B cell (primary cell): ENCODE results near the gene CDKL4. TPM values are rescaled to one million over a fixed set of nuclear protein-coding genes. Genes with fewer than 3 reads are reported as not detected.

Experiments
- ATAC-seq: fragments of 200-7000 bp; cut with Tn5 transposase; one replicate; pipeline ENCODE4 v1.10.0; 2021; ENCODE audit warnings: low read depth, mild to moderate bottlenecking, moderate number of reproducible peaks, moderate library complexity
- CTCF ChIA-PET: fragments of 350-600 bp; sonication (Branson Sonifier 250); formaldehyde crosslinking; loops from one replicate; lab custom pipeline; 2021; ENCODE audit warnings: antibody characterized with exemption, inconsistent platforms; lab: Charles Lee
- POLR2A ChIA-PET: fragments of 350-600 bp; sonication (Branson Sonifier 250); formaldehyde crosslinking; loops from one replicate; lab custom pipeline; 2021; ENCODE audit warnings: antibody characterized with exemption; lab: Charles Lee
- DNase-seq: peaks from one replicate; pipeline ENCODE4 v3.0.0; 2013
- H2AFZ ChIP-seq: 2 replicates; pipeline ENCODE4 v1.6.1; 2012; ENCODE audit warnings: mild to moderate bottlenecking, low read depth, low read length; ENCODE audit not compliant: insufficient read depth, poor library complexity, severe bottlenecking
- H3K27ac ChIP-seq, 2 donors: 1 replicate in 1 of 2; 2 replicates in 1 of 2; pipeline ENCODE4 v1.5.1; 2012 to 2013; ENCODE audit warnings: low read length in 2 of 2, mild to moderate bottlenecking in 2 of 2, moderate library complexity in 1 of 2
- H3K27me3 ChIP-seq, 4 experiments: fragments of 200-600 bp in 1 of 4; sonication (generic) in 1 of 4; replicated peaks in 1 of 4; 1 replicate in 2 of 4; 2 replicates in 2 of 4; pipeline versions ENCODE4 v1.6.1 to v1.7.0; 2013 to 2016; ENCODE audit warnings: low read length in 3 of 4, mild to moderate bottlenecking in 2 of 4, mixed read lengths in 1 of 4, moderate library complexity in 1 of 4; ENCODE audit not compliant: insufficient read depth in 4 of 4, control insufficient read depth in 3 of 4; ENCODE audit errors: control extremely low read depth in 1 of 4
- H3K36me3 ChIP-seq, 2 experiments: replicated peaks in 1 of 2; 1 replicate in 1 of 2; 2 replicates in 1 of 2; pipeline versions ENCODE4 v1.6.1 to v1.7.1; 2013; ENCODE audit warnings: low read length in 1 of 2; ENCODE audit not compliant: insufficient read depth in 2 of 2, control insufficient read depth in 1 of 2; ENCODE audit errors: control extremely low read depth in 1 of 2, extremely low read depth in 1 of 2
- H3K4me1 ChIP-seq, 2 donors: fragments of 200-600 bp in 1 of 2; sonication (generic) in 1 of 2; 1 replicate in 1 of 2; 2 replicates in 1 of 2; pipeline versions ENCODE4 v1.5.1 to v1.6.1; 2013 to 2017; ENCODE audit warnings: low read length in 2 of 2; ENCODE audit not compliant: control insufficient read depth in 2 of 2, insufficient read depth in 2 of 2
- H3K4me2 ChIP-seq: replicated peaks from 2 replicates; pipeline ENCODE3; 2012; ENCODE audit warnings: mild to moderate bottlenecking, low read depth, low read length; ENCODE audit not compliant: poor library complexity, severe bottlenecking
- H3K4me3 ChIP-seq, 5 experiments: fragments of 200-600 bp in 1 of 5; sonication (generic) in 1 of 5; 1 replicate in 3 of 5; 2 replicates in 2 of 5; pipeline versions ENCODE4 v1.5.1 to v1.7.0; 2011 to 2016; ENCODE audit warnings: low read length in 4 of 5, mild to moderate bottlenecking in 4 of 5, low read depth in 2 of 5, control low read depth in 1 of 5, moderate library complexity in 1 of 5; ENCODE audit not compliant: insufficient read depth in 1 of 5; ENCODE audit errors: control extremely low read depth in 1 of 5, extremely low read depth in 1 of 5
- H3K79me2 ChIP-seq: fragments of 200-600 bp; sonication (generic); one replicate; pipeline ENCODE4 v1.6.0; 2016; ENCODE audit warnings: low read length; ENCODE audit not compliant: control insufficient read depth, insufficient read depth
- H3K9ac ChIP-seq: fragments of 200-600 bp; sonication (generic); 2 replicates; pipeline ENCODE4 v1.6.1; 2017; ENCODE audit warnings: mild to moderate bottlenecking, low read length, moderate library complexity
- H3K9me3 ChIP-seq, 3 donors: one replicate each; pipeline versions ENCODE4 v1.6.1 to v1.7.1; 2013; ENCODE audit warnings: low read length in 2 of 3; ENCODE audit not compliant: control insufficient read depth in 2 of 3, insufficient read depth in 1 of 3; ENCODE audit errors: control extremely low read depth in 1 of 3
- H4K20me1 ChIP-seq: 2 replicates; pipeline ENCODE4 v1.6.0; 2012; ENCODE audit warnings: mild to moderate bottlenecking, low read length; ENCODE audit not compliant: insufficient read depth, control insufficient read depth, poor library complexity, severe bottlenecking
- H3K27ac Mint-ChIP-seq: one replicate; pipeline ENCODE4 v1.8.0; 2021; ENCODE audit warnings: mixed read lengths
- H3K27me3 Mint-ChIP-seq: one replicate; pipeline ENCODE4 v1.8.0; 2021; ENCODE audit warnings: mixed read lengths
- H3K4me1 Mint-ChIP-seq: one replicate; pipeline ENCODE4 v1.8.0; 2021; ENCODE audit warnings: mixed read lengths
- H3K4me3 Mint-ChIP-seq: one replicate; pipeline ENCODE4 v1.8.0; 2021; ENCODE audit warnings: mixed read lengths
- H3K9me3 Mint-ChIP-seq: one replicate; pipeline ENCODE4 v1.8.0; 2022; ENCODE audit warnings: mixed read lengths; ENCODE audit not compliant: insufficient read depth
- CTCF ChIP-seq: fragments of 200-600 bp; IDR thresholded peaks from one replicate; pipeline ENCODE4 v1.8.0; 2022; ENCODE audit warnings: antibody characterized with exemption, mild to moderate bottlenecking
- EZH2 ChIP-seq: IDR thresholded peaks from 2 replicates; pipeline ENCODE4 v1.6.1; 2012; ENCODE audit warnings: borderline replicate concordance, low read depth, mild to moderate bottlenecking, moderate library complexity, low read length; ENCODE audit not compliant: insufficient read depth, poor library complexity, severe bottlenecking
- WGBS: methylation state at CpG from one replicate; pipeline ENCODE4 v1.1.5; 2013; ENCODE audit warnings: missing lambda C conversion rate; ENCODE audit not compliant: insufficient coverage; 5-methylcytosine and 5-hydroxymethylcytosine counted together
- intact Hi-C: fragments of 100-400 bp; cut with micrococcal nuclease; formaldehyde crosslinking; loops from one replicate; pipeline ENCODE4 v1.10.0; 2022
- polyA plus RNA-seq: library from polyadenylated mRNA; depleted of rRNA; stranded (reverse); fragments of >200 nt; gene quantifications from 2 replicates; pipeline ENCODE4 v1.2.3, GENCODE V29; 2012
- total RNA-seq, 2 donors: library from RNA; stranded (reverse); fragments of 120-200 nt in 1 of 2; gene quantifications; 1 replicate in 1 of 2; 2 replicates in 1 of 2; pipeline versions ENCODE4 v1.2.3 to v1.2.4, GENCODE V29; 2013 to 2022

The CDKL4 gene
- total and polyA plus RNA-seq, 2 donors (not counting 1 experiment from before 2014, with no cell fraction given) = not detected

GRCh38 chr2:39194686-39195085, 49.1 kb downstream of the CDKL4 start:
- Histone ChIP-seq H2AFZ (no peak overlapping the region), H3K4me1 (no peaks in the 10 kb centered on the region), H3K36me3 (no peaks in the 10 kb centered on the region), H3K27ac (no peak overlapping the region), H4K20me1 (no peaks in the 10 kb centered on the region), H3K9ac (no peak overlapping the region), H3K4me2 (no peak overlapping the region), H3K4me3 (no peak overlapping the region), H3K27me3 (peaks cover 0 to 3% (median 0%) of the 10 kb centered on the region in 4 experiments), H3K79me2 (no peaks in the 10 kb centered on the region), H3K9me3 (peaks cover 2 to 13% (median 4%) of the 10 kb centered on the region in 3 donors)
- peaks cover 1% of the 10 kb centered on the region for H3K9me3 Mint-ChIP-seq
- POLR2A ChIA-PET = no interaction called here
- intact Hi-C loops = no loop called here
- ATAC-seq (no peak), DNase-seq (no peak)
- CTCF ChIA-PET = no interaction called here
- H3K27me3 Mint-ChIP-seq = no peaks in the 10 kb centered on the region
- H3K4me1 Mint-ChIP-seq = no peaks in the 10 kb centered on the region
- no peak overlapping the region for H3K4me3 Mint-ChIP-seq
- no peak for TF ChIP-seq EZH2
- TF ChIP-seq CTCF = no peak
- no peak overlapping the region for H3K27ac Mint-ChIP-seq
- WGBS = 100% methylated on average over 1 of the region's 3 CpGs

- ChIA-PET POLR2A (no interaction called here), CTCF (no interaction called here)
- WGBS = no CpG with 5 or more reads among the region's 4 CpGs
- no peak for ATAC-seq
- H3K27ac ChIP-seq = no peak overlapping the region
- no peaks in the 10 kb centered on the region for H3K36me3 ChIP-seq
- Mint-ChIP-seq H3K27ac (no peak overlapping the region), H3K27me3 (no peaks in the 10 kb centered on the region), H3K4me1 (no peaks in the 10 kb centered on the region), H3K4me3 (no peak overlapping the region), H3K9me3 (no peaks in the 10 kb centered on the region)
- no peak overlapping the region for H3K4me3 ChIP-seq
- no peaks in the 10 kb centered on the region for H4K20me1 ChIP-seq
- no peaks in the 10 kb centered on the region for H3K27me3 ChIP-seq
- no peaks in the 10 kb centered on the region for H3K79me2 ChIP-seq
- no peak for TF ChIP-seq CTCF
- no peak for TF ChIP-seq EZH2
- H3K4me1 ChIP-seq = no peaks in the 10 kb centered on the region
- H3K9ac ChIP-seq = no peak overlapping the region
- no peak overlapping the region for H2AFZ ChIP-seq
- no peak for DNase-seq
- intact Hi-C loops = no loop called here
- no peak overlapping the region for H3K4me2 ChIP-seq
- no peaks in the 10 kb centered on the region for H3K9me3 ChIP-seq
These were observed 54.7 kb downstream of the CDKL4 start for GRCh38 chr2:39188960-39189494.
